Measurements from ENCODE around the gene UBE2E1.
A peak's percentile ranks its signal among the peaks of the same experiment; 100 is the strongest.

Gene UBE2E1

DNA sequence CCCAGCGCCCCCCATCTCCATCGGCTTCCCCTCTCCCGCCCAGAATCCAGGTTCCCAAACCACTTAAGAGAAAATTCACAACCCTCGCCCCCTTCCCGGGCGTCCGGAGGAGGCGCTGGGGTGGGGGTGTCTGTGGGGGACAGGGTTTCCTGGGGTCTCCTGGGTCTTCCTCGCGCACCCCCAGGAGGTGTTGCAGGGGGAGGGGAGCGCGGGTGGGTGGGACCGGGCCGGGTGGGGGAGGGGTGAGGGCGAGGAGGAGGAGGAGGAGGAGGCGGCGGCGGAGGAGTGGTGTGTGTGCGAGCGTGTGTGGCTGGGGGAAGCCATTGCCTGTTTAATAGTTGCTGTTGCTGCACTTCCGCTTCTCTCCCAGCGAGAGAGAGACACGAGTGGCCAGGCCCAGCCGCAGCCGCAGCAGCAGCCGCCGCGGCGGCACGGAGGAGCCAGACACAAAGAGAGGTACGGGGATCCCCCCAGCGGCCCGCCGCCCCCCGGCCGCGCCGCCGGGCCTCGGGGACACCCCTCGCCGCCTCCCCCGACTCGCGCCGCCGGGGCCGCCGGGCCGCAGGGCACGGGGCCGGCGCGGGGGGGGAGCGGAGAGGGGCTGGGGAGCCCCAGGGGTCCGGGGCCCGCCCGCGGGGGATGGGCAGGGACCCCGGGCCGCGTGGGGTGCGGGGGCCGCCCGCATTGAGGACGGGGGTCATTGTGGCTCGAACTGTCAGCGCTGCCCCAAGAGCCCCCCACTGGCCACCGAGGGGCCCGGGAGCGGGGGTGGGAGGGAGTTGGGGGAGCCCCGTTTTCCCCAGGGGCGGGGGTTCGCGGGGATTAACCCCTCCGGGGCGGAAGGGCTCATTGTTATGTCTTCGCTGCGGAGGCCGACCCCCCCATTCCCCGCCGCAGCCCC, at the start of gene UBE2E1:
UBE2E1 (plus strand) TSS at position 323 of the 901 bp plus-strand sequence. CDS start 1,315 bp downstream, outside the sequence.
- peak; percentile 26 for DNase-seq

DNA sequence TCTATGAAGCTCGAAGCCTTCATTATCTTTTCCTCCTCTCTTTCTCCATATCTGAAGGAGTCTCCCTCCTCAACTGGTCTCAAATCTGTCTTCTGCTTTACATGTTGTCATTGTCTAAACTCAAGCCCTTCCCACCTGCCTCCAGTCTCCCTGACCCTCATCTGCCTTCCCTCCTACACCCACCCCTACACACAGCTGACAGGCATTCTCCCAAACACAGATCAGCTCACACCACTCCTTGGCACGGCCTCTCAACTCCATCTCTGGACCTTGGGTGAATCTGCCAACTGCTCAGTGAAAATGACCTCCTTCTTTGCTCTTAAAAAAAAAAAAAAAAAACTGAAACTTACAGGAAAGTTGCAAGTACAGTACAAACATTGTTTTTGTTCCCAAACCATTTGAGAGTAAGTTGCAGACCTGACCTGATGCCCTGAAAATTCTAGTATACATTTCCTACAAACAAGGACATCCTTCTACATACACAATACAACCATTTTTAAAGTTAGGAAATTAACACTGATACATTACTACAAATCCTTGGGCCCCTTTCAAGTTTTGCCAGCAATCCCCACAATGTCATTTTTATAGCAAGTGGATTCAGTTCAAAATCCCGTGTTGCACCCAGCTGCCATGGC, 49.4 kb upstream of the UBE2E1 start:
- DNase-seq = no peak

DNA sequence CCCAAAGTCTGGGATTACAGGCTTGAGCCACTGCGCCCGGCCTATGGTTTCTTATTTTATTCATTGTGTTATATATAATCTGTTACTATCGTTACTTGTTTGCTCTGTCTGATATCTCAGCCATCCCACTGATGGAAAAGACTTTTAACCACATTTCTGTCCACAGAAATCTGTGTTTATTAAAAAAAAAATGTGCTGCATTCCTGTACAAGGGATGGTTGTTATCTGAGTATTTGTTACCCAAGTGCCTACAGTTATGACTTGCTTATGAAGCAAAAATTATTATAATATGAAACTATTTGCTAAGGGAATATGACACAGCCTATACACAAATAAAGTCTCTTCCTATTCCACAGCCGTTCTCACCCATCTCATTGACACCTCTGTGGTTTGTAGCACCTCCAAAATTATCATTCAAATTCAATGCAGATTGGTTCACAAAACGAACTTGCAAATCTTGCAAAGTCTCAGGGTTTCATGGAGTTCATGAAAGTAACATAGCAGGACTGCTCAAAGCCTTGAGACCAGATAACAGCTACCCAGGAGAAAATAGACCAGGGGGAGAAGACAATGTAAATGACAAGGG, 47.4 kb upstream of the UBE2E1 start:
- DNase-seq = no peak

DNA sequence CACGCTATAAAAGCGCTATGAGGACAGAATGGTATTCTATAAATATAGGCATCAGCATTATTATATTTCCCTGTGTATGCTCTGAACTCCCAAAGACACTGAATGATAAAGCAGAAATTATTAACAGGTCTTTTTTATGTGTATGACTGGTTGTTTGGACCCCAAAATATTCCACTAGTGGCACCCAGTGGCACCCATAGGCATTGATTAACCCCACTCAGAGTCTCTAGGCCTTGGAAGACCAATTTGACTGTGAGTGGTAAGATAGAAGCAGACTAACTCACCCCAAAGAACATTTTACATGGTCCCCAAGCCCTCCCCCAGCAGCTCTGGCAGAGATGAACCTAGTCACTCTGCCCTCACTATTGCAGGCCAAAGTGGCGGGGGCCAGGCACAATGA, 45.4 kb upstream of the UBE2E1 start:
- DNase-seq = no peak

DNA sequence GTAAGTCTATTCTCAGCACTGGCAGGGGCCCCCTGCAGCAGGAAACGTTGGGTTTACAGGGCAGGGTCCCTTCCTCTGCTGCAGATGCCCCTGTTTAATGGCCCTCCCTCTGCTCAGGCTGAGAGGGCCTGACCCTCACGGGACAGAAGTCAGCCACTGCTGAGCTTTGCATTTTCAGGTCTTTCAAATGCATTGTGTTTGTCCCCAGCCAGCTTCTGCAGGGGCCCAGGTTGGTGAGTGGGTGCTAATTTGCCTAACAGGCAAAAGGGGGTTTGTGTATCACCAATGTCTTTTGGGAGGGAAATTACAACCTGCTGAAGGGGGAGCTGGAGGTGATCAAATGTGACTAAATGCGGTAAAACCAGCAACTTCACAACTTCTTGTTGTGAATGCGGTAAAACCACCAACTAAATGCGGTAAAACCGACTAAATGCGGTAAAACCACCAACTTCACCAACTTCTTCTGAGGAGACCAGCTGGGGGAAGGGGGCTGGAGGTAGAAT, 44.8 kb upstream of the UBE2E1 start:
- no peak for DNase-seq

DNA sequence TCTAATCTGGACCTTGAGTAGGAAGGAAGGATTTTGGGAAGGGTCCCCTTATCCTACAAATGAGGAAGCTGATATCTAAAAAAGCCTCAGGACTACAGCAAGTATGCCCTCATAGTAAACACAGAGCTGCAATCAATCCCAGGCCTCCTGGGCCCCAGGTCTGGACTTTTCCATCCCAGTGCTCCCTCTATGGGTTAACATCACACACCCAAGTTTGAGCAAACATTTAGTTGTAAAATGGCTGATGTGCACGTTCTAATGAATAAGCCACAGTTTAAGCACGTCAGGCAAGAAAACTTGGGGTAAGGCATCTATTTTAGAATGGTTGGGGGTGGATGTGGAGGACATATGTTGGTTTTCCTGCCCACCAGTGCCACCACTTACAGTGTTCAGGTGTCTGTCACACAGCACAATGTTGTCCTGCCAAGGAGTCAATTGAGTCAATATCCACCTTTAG, 44.3 kb upstream of the UBE2E1 start:
- DNase-seq = no peak

DNA sequence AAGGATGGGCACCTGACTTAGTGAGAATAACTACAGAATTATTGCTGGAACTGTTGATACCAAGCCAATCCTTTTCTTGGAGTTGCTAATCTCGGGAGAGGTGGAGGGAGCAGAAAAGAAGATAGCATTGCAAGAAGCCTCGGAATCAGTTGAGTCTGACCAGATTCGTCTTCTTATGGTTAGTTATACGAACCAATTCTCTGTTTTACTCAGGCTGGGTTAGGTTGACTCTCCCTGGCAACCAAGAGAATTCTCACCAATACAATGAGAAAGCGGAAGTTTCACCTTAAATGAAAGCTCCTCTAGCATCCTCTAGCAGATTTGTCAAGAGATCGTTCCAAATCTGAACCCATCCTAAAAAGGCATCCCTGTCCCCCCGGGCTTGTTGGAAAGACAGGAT, 43.5 kb upstream of the UBE2E1 start:
- DNase-seq = no peak

DNA sequence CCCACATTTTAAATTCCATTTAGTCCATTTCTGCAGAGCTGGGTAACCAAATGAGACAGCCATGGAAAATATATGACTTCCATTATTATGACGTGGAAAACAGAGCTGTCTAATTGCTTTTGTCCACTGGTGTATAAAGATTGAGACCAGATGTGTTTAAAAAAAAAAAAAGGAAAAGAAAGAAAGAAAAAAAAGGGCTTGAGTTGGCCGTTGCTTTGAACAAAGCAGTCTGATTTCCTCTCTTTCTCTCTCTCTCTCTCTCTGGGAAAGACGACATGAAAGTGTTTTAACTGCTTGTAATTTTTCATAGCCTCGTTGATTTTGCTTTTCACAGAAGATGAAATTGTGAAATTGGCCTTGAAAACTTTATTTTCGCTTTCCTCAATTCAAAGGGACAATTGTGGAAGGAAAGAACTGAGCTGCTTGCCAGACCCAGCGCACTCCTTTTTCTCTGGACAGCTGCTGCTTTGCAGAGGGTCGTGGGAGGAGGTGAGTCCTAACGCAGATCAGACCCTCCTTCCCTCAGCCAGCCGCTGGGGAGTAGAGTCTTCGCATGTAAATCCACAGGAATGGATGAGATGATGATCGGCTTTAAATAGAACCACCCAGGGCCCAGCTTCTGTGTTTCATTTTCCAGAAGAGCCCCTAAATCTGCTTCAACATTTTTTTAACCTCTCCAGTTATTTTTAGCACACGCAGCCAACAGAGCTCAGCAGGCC, 42.8 kb upstream of the UBE2E1 start:
- no peak for DNase-seq

DNA sequence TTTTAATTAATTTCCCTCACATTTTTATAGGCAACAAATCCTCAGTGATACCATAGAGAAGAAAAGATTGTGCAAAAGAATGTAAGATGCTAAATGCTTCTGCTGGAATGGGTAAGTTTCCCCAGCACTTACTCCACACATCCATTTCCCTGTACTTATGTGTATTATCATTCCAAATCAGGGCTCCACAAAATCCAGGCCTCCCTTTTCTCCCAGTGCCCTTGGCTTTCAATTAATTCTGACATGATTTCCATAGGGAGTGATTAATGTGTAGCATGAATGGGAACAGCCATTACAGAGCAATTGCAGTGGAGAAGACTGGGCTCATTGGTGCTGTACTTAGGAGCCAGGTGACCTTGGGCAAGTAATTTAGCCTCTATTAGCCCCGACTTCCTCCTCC, 41.3 kb upstream of the UBE2E1 start:
- no peak for DNase-seq

DNA sequence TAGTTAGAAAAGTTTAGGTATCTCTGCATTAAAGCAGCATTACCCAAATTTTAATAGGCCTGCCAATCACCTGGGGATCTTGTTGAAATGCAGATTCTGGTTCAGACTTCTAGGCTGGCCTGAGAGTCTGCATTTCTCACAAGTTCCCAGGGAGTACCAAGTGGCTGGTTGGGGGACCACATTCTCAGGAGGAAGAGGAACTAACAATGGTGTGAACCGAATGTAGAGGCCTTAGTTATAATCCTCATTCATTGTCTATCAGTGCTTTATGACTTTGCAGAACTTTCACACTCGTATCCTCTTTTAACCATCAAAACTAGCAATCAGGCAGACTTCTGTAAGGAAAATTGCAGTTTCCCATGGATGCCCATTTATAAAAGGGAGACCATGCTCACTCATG, 38.2 kb upstream of the UBE2E1 start:
- DNase-seq = no peak

DNA sequence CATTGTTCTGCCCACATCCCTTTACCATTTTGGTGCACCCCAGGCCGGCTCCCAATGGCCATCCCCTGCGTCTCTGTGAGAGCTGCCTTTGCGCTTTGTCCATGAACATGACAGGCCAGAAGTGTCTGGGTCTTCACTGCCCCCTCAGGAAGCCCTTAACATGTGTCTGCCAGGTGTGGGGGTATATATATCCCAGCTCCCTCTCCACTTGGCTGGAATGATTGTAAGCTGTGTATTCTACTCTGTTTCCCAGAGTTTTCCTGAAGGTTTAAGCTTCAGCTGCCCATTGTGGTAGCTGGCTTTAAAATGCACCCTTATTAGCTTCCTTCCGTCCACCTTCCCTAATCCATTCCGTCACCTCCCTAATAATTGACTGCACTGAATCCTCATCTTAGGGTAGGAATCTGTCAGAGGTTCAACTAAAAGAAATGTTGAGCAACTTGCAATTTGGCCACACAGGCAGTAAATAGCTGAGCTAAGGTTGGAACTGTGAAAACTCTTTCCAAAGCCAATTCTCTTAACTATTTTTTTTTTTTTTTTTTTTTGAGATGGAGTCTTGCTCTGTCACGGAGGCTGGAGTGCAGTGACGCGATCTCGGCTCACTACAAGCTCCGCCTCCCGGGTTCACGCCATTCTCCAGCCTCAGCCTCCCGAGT, 30.4 kb upstream of the UBE2E1 start:
- no peak for DNase-seq

DNA sequence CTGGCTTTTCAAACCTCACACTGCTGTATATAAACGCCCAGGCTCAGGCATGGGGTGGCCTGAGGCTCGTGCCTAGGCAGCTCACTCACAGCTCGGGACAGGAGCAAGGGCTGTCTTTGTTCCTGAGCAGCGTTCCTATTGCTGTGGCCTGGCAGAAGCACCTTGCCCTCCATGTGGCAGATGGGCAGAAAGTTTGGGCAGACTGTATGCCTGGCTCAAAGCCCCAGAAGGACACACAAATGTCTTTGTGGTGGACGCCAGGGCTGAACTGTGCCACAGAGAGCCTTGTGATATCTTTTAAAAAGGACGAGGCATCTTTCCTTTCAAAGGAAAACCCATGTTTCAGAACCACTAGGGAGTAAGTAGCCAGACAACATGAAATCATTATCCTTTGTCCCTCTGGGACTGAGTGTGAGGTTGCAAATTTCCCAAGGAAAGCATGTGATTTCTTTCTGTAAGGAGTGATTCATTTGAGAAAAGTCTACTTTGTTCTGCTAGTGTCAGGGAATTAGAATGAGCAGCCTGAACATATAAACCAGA, 29.3 kb upstream of the UBE2E1 start:
- no peak for DNase-seq

DNA sequence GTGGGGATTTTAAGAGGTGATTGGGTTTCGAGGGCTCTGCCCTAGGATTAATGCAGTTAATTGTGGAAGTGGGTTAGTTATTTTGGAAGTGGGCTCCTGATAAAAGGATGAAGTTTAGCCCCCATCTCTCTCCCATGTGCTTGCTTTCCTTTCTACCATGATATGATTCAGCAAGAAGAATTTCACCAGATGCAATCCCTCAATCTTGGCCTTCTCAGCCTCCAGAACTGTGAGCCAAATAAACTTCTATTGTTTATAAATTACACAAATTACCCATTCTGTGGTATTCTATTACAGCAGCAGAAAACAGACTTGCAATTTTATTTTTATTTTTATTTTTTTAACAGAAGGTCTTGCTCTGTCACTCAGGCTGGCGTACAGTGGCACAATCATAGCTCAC, 27.3 kb upstream of the UBE2E1 start:
- DNase-seq = no peak

DNA sequence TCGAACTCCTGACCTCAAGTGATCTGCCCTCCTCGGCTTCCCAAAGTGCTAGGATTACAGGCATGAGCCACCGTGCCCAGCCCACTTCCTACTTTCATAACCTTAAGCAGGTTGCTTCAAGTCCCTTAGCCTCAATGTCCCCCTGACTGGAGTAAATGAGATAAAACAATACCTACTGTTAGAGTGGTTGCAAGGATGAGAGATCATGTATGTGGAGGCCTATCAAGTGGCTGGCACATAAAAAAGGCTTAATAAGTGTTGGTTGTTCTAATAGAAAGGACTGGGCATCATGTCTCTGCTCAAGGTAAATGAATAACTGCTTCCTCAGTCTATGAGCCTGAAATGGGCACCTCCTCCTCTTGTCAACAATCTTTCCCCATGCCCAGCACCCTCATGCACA, 25.9 kb upstream of the UBE2E1 start:
- no peak for DNase-seq

DNA sequence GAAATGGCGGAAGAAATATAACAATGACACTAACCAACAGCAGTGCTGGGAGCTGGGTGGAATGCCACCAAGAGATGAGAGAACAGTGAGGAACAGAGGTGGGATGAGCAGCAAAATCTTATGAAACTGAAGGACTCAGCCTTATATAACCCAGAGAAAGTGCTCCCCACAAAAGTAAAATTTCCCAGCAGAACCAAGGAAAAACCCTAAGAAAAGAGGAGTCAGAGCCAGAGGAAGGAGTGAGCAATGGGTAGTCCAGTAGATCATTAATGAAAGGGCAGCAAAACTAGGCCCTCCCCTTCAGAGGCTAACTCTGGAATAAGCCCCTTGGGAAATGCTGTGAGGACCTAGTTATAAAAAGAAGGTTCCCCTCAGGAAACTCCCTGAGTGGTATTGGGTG, 24.7 kb upstream of the UBE2E1 start:
- no peak for DNase-seq

DNA sequence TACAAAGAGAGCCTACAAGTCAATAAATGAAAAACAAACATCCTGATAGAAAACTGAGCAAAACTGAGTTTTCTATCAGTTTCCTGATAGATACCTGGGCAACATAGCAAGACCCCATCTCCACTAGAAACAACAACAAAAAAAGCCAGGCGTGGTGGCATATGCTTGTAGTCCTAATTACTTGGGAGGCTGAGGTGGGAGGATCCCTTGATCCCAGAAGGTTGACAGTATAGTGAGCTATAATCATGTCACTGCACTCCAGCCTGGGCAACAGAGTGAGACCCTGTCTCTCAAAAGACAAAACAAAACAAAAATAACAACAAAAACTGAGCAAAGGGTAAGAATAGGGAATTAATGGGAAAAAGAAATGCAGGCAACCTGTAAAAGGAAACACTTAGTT, 23.9 kb upstream of the UBE2E1 start:
- DNase-seq = no peak

DNA sequence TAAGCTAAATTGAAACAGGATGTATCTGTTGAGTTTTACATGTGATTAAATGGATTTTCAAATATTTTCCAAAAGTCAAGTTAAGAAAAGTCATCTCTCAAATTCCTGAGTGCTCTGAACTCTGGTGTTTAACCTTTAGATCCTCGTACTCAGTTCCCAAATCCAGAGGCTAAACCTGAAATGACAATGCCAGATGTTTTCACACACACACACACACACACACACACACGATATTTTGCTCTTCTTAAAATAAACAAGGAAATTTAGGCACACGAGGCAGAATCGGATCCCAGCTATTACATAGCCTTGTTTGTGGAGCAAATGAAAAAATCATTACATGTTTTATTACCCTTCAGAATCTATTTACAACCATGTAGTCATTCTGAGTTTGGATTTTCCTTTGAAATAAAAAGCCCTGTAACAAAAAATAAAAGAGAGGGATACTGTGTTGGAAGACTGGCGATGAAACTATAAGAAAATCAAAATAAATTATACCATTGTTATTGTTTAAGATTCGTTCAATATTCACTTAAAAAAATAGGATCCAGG, 20.6 kb upstream of the UBE2E1 start:
- no peak for DNase-seq

DNA sequence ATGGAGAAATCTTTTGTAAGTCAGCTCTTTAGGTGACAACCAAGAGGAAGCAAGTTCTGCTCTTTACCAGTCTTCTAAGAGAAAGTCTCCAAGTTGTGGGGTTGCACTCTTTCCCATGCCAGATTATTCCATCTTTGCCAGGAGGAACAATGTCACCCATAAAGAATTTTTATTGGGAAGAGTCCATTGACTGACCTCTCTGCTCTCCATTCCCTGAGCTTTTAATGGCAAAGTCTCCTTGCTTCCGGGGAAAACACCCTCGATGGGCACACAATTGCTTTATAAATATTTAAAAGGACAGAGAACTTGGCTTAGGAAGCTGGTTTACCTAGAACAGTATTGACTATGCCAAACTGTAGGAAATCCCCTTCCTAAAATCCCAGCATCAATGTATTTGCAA, 19.9 kb upstream of the UBE2E1 start:
- no peak for DNase-seq

DNA sequence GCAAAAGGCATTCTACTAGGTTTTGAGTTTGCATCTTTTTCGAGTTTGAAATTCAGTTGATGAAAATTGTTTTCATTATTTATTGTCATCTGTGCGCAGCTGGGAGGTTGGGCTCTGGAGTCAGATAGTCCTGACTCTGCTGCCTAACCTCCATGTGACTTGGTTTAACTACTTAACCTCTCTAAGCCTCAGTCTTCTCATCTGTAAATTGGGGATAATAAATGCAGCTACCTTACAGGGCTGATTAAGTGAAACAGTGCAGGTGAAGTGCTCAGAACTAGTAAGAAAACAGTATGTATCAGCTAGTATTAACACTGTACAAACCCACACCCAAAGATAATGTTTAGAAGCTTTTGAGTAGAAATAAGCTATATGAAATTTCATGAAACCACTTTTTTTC, 14.1 kb upstream of the UBE2E1 start:
- DNase-seq = no peak

DNA sequence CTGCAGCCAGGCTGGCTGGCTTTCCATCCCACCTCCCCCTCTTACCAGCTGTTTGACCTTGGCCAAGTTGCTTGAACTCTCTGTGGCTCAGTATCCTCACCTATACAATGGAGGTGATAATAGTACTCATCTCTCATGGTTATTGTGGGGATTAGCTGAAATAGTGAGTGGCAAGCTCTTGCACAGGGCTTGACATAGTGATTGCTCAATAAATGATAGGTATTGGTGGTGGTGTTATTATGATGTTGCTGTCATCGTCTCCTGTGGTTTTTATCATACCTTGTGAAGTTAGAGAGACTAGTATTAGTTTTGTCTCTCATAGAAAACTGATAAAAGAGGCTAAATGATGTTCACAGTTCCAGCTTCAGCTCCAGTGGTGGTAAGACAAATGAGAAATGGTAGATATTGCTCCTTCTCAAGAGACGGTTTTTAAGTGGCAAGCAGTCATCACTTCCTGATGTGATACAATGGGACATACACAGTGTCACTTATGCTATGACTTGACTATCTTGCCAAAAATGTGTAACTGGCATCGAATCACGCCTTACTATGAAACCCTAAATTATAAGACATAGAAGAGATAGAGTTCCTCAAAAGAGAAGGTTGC, 12.1 kb upstream of the UBE2E1 start:
- no peak for DNase-seq

DNA sequence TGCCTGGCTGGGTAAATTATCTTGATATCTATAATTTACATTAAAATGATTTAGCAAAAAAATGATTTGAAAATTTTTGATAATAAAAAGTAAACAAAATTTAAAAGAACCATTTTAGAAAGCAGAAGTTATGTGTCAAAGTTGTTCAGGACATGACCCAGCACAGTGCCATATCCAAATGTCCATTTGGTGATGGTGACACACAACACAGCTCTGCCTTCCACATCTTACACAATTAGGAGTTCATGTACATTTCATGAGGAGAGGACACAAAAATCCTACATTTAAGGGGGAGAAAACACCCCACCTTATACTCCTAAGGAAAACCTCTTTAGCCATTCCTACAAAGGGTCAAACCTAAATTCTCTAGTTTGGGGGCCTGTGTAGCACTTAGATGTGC, 10.7 kb upstream of the UBE2E1 start:
- DNase-seq = no peak

DNA sequence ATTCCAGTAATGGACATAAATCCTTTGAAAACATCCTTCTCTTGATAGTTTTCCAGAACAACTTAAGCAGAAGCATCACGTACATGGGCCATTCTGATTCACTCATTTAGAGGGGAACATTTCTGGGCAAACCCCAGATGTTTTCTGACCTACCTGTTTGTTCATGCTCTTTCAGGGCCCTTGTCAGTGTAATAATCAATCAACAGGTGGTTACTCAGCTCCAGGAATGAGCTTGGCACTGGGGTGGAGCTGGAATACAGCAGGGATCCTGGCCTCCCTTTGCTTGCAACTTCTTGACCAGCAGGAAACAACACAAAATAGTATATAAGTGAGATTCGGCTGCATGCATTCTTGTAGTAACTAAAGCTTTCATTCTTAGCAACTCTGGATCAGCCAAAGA, 9.2 kb upstream of the UBE2E1 start:
- no peak for DNase-seq

Measured in NCI-H446 treated with DMSO at 0.1 percent for 48 hours (cell line).